H54 (cell line): ENCODE data around the gene CA5A.

ENCODE experiments used
- DNase-seq: peaks from one replicate; pipeline ENCODE4 v3.0.0; 2011; ENCODE audit warnings: low spot score, mixed read lengths; ENCODE audit not compliant: insufficient read length
- FAIRE-seq: peaks from 3 replicates; lab custom pipeline; 2011; peaks lifted over from hg19 to GRCh38; lab: Jason Lieb, UNC
- POLR2A ChIP-seq: IDR thresholded peaks from 2 replicates; pipeline ENCODE4 v1.6.1; 2011; ENCODE audit warnings: low read depth, mild to moderate bottlenecking, low read length

CA5A gene

DNA sequence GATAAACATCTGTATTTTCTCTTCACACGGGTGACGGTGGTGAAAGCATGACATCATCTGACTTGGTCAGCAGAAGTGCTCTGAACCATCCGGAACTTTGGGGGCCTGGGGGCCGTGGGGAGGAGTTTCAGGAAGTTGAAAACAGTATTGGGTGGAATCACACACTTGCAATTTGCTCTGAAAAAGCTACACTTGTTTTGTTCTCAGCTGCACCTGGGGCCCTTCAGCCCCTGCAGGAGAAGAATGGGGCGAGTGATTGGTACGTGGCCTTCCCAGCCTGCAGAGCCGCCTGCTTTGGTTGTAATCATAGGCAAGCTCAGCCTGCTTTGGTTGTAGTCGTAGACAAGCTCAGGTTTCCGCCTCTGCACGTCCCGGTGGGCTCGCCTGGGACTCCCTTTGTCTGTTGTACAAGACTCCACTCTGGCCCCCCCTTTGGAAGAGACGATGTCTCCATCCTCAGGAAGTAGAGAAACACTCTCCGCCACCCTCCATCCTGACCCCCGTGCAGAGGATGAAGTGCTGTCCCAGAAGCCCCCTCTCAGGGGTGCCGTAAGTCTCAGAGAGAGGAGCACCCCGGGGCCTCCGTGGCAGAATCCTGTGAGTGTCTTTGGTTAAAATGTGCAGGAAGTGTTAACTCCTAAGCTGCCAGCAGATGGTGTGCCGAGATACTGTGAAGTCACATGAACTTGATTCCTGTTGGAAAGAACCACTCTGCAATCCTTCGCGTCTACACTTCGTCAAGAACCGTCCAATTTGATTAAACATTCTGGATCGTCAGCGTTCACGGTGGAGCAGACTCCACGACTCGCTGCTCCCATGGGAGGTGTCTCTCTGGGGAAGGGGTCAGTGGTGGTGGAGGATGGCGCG is 20.3 kb upstream of the CA5A start:
- FAIRE-seq: no peak
- DNase-seq: no peak
- no peak for TF ChIP-seq POLR2A

DNA sequence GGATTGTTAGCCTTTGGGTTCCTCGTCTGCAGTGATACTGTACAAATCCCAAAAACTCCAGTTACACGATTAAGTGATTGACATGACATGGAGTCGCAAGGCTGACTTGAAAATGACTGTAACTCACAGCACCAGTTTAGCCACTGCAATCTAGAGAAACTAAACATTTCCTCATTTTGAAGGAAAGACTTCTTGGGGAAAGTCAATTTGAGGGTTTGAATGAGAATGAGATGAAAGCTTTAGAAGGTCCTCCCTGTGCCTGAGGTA is 19.7 kb upstream of the CA5A start:
- TF ChIP-seq POLR2A: no peak
- DNase-seq: no peak
- FAIRE-seq: no peak

DNA sequence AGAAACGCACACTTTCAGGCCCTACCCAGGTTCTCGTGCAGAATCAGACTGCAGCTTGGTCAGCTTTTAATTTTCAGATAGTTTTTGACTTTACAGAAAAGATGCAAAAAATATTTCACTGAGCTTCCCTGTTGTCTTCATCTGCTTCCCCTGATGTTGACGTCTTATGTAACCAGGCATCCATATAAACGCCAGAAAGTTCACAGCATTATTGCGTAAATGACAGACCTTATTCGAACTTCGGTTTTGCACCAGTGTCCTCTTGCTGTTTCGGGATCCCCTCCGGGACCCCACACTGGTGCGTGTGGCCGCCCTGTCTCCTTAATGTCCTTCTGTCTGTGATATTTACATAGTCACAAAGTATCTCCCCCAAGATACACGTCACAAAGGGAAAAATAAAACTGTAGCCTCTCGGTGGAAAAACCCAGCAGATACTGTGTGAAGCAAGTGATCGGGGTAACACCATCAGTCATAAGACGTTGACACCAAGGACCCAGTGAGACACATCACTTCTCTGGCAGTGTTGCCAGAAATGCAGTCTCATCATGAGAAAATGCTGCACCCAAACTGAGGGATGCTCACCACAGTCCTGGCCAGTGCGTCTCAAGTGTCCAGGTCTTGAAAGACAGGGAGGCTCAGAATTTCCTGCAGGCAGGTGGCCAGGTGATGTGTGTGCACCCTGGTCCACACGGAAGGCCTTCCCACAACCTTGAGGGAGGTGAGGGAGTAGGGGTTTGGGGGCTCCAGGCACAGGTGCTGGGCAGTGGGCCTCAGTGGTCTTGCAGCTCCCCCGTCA is 19.2 kb upstream of the CA5A start:
- TF ChIP-seq POLR2A: no peak
- FAIRE-seq (no peak), DNase-seq (no peak)

DNA sequence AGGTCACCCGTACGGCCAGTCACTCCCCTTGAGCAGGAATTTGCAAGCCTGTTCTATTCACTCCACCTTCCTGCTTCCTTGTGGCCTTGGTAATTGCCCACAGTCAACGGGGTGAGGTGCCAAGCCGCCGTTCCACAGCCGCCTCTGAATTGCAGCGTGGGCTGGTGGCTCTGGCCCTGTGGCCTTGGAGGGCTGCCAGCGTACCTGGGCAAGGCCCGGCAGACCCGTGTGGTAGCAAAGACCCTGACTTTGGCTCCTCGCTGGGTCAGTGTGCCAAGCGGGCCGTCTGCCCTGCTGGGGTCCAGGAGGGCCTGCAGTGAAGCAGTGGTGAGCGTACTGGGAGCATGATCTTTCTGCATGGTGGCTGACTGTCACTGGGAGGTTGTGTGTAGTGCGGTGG is 18.5 kb upstream of the CA5A start:
- no peak for TF ChIP-seq POLR2A
- DNase-seq (no peak), FAIRE-seq (no peak)

DNA sequence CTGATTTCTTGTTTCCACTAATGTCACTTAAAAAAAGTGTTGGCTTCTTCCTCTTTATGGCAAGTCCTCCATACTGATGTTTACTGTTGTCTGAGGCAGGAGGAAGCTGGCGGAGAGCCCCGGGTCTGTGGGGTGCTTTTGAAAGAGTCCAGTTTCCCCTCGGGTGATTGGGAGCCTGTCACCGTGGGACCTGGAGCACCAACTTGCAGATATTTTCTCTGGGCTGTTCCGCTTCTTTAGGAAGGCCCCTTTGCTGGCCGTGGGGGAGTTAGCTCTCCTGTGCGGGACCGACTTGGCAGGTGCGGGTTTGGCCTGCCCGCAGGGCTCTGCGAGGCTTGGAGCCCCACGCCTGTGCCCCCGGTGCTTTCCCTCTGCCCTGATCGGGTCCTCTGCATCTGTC is 18.0 kb upstream of the CA5A start:
- no peak for FAIRE-seq
- DNase-seq: no peak
- TF ChIP-seq POLR2A: no peak

DNA sequence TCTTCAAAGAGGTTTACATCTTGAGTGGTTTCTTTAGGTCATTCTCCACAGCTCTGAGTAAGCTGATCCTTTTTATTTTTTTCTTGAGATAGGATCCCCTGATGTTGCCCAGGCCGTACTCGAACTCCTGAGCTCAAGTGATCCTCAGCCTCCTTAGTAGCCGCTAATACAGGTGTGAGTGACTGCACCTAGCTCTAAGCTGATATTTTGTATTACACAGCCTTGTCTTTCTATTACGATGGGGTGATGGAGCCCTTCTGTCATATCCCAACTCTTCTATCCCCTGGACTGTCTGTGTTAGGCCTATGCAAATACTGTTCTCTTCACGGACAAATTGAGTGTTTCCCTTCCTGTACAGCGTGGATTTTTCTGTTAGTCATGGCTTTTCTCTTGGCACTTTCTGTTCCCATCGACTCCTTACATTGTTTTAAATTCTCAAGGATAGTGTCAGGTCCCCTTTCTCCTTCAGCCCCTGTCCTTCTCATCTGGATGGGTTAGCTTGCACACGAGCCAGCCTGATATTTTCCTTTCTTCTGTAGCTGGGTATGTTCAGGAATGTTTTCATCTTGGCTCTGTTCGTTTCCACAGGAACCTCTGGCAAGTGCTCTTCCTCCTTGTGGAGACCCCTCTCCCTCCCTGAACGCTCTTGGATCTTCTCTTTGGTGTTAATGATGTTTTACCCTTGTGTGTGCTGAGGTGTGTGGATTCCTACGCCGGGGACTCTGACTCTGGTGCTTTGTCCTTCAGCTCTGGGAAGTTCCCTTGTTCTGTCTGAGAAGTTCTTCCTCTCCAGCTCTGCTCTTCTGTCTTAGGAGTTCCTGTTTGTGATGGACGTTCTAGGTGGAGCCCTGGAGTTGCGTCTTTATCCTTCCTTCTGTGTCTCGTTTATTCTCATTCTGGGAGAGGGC is 17.2 kb upstream of the CA5A start:
- FAIRE-seq (no peak), DNase-seq (no peak)
- TF ChIP-seq POLR2A: no peak

DNA sequence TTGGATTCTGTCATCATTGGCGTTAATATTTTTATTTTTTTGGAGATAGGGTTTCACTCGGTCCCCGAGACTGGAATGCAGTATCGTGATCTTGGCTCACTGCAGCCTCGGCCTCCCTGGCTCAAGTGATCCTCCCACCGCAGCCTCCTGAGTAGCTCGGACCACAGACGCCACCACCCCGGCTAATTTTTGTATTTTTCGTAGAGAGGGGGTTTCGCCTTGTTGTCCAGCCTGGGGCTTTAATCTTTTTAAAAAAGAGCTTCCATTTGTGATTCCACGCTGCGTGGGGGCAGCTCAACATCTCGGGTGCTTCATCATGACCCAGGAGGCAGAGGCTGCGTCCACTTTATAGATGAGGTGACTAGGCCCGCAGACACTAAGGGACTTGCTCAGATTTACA is 16.4 kb upstream of the CA5A start:
- DNase-seq: no peak
- TF ChIP-seq POLR2A: no peak
- no peak for FAIRE-seq

DNA sequence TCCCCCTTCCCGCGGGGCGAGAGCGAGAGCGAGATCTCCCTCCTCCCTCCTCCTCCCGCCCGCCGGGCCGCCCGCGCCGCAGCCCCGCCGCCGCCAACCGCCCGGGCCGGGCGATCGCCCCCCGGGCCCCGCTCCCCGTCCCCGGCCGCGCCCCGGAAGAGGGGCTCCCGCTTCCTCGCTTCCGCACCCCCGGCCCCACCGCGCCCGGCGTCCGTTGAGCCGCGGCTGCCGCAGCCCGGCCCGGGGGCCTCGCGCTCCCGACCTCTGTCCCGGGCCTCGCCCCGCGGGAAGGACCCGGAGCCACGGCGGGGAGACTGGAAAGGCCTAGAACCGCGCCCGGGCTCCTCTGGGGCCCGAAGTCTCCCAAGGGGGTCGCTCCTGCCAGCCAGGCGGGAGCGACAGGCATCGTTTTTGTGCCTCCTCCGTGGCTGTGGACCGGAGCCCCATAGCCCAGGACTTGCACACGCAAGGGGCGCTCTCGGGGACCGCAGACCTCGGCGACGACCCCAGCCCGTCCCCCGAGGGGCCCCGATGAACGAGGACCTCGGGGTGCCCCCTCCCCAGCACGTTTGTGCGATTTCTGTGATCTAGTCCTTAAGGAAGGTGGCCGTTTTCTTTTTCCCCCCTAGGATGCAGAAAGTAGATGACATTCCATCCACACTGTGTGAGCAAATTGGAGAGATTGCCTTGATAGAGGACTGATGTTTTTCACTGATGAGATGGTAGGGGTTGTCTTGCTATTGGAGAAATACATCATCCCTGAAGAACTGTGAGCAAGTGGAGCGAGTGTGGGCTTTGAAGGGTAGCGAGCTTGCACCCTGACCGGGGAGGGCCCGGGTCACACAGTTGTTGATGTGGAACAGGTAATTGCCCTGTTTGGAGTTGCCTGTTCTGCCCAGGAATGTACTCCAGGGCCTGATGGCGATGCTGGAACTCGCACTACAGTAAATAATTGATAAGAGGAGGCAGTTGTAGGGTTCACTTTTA is 15.5 kb upstream of the CA5A start:
- DNase-seq (peak; percentile 15), FAIRE-seq (no peak)
- peak; percentile 82; the same call in 1 of the 2 replicates for TF ChIP-seq POLR2A

DNA sequence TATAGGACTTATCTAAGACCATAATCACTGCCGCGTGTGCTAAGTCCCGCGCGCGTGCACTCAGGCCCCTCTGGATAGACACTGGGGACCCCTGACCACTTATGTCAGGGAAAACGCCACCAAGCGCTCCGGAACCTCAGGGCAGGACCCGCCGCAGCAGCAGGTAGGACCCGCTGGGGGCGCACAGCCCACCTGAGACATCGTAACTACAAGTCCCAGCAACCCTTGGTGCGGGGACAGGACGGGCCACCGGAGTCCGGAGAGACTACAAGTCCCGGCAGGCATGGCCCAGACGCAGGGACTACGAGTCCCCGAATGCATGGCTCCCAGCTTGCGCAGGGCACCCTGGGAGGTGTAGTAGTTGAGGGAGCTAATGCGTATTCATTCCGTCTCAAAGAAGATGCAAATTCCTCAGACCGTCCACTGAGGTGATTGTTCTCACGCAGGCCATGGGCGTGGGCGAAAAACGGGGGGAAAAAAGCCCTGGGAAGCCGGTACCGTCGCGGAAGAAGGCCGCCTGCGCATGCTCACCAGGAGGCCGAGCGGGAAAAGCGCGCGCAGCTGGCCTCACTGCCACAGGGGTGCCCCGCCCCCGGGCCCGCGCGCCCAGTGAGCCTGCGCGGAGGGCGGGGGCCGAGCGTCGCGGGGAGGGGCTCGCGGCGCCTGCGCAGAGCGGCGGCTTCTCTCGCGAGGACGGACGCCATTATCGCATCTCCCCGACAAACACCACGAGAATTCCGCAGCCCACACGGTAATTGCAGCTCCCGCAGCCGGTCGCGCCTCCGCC is 14.6 kb upstream of the CA5A start, which contains the start of gene BANP:
TSS of gene BANP (plus strand) at position 670 of the 787 bp plus-strand sequence. CDS start 23,682 bp downstream, outside the sequence.
- no peak for FAIRE-seq
- no peak; the same call in 1 of the 2 replicates for TF ChIP-seq POLR2A

DNA sequence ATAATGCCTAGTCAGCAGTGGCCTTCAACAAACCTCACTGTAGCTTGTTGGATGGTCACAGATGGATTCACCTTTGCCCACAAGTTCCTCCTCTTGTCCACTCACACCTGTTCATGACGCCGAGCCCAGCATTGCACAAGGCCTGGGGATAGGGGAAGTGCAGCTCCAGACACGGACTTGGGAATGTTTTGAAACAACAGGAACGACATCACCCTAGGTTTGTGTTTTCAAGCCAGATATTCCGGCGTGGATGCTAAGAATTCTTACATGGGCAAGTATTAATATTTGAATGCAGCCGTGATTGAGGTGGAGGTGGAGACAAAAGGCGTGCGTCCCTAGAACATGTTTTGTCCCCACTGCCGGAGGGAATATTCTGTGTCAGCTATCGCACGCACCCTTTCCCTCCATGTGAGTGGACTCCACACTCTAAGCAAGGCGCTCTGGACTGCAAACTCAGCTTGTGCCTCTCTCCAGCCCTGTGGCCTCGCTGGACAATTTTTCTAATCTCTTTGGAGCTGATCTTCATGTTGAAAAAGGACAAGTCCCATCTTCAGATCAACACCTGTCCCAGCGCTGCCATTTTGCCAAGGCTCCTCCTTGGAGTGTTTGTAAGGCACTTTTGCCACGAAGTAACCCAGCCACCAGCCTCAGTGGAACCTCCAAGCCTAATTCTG is 12.9 kb upstream of the CA5A start:
- DNase-seq (no peak), FAIRE-seq (no peak)
- no peak for TF ChIP-seq POLR2A

More for the DNA sequence above, 14.6 kb upstream of the CA5A start, which contains the start of gene BANP:
- DNase-seq: peak; percentile 100

DNA sequence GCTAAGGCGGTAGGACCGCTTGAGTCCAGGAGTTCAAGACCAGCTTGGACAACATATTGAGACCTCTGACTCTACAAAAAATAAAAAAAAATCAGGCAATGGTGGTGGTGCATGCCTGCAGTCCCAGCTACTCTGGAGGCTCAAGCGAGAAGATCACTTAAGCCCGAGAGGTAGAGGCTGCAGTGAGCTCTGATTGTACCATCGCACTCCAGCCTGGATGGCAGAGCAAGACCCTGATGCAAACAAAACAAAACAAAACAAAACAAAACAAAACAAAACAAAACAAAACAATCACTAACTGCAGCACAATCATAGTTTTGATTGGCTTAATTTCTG is 12.4 kb upstream of the CA5A start:
- FAIRE-seq (no peak), DNase-seq (no peak)
- no peak for TF ChIP-seq POLR2A
